Osteocyte (in vitro differentiated cells): ENCODE results near the gene ZNF628. TPM values are rescaled to one million over a fixed set of nuclear protein-coding genes. Genes with fewer than 3 reads are reported as not detected.
A peak's percentile ranks its signal among the peaks of the same experiment; 100 is the strongest.

Experiments used
- DNase-seq: peaks from one replicate; pipeline ENCODE4 v3.0.0; 2021; ENCODE audit warnings: mixed read lengths; ENCODE audit not compliant: unreplicated experiment; ENCODE audit errors: extremely low spot score
- H3K27ac Mint-ChIP-seq: one replicate; pipeline ENCODE4 v1.8.0; 2021; ENCODE audit warnings: mild to moderate bottlenecking, mixed read lengths; ENCODE audit not compliant: unreplicated experiment
- H3K27me3 Mint-ChIP-seq: one replicate; pipeline ENCODE4 v1.8.0; 2021; ENCODE audit warnings: mixed read lengths; ENCODE audit not compliant: unreplicated experiment
- H3K36me3 Mint-ChIP-seq: one replicate; pipeline ENCODE4 v1.8.0; 2021; ENCODE audit warnings: mixed read lengths; ENCODE audit not compliant: unreplicated experiment
- H3K4me1 Mint-ChIP-seq: one replicate; pipeline ENCODE4 v1.8.0; 2021; ENCODE audit warnings: mixed read lengths; ENCODE audit not compliant: unreplicated experiment
- H3K4me3 Mint-ChIP-seq: one replicate; pipeline ENCODE4 v1.8.0; 2021; ENCODE audit warnings: mild to moderate bottlenecking, moderate library complexity, mixed read lengths; ENCODE audit not compliant: unreplicated experiment
- H3K9me3 Mint-ChIP-seq: one replicate; pipeline ENCODE4 v1.8.0; 2021; ENCODE audit warnings: mixed read lengths; ENCODE audit not compliant: unreplicated experiment
- total RNA-seq: library from RNA; stranded (reverse); gene quantifications from 2 replicates; pipeline ENCODE4 v1.2.1, GENCODE V29; 2021
- TF ChIP-seq, protein P1 (sequence below): fragments of 200-600 bp; sonication (generic); IDR thresholded peaks from 2 replicates; pipeline ENCODE4 v1.5.0; 2021; ENCODE audit warnings: antibody characterized with exemption, mild to moderate bottlenecking, moderate library complexity

The ZNF628 gene
- total RNA-seq, 1 donor from 2014 or later = 11.6 TPM

DNA sequence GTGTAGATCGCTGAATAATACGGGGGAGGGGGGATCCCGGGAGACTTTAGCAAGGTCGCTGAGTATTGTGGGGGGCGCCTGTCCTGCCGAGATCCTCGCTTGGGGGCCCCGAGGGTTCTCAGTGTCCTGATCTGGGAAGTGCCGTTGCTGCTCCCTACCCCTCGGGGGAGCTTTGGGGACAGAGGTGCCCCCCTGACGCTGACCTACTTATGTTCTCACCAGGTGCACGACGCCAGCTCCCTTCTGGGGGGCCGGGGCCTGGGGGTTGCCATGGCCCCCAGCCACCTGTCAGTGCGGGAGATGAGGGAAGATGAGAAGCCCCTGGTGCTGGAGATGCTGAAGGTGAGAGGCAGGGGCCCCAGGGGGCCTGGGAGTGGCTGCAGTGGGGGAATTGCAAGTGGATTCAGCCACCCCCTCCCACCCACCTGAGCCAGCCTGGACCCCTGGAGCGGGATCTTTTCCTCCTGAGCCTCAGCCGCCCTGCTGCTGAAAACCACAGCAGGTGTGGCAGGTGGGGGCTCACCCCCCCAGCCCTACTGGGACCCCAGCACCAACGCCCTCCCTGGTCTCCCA is 9.1 kb downstream of the ZNF628 start:
- Mint-ChIP-seq H3K27ac (peak overlapping the region; percentile 82), H3K4me1 (peaks cover 31% of the 10 kb centered on the region), H3K36me3 (no peaks in the 10 kb centered on the region), H3K9me3 (no peaks in the 10 kb centered on the region), H3K4me3 (peak overlapping the region; percentile 75), H3K27me3 (no peaks in the 10 kb centered on the region)
- DNase-seq = no peak
- TF ChIP-seq, protein P1, sequence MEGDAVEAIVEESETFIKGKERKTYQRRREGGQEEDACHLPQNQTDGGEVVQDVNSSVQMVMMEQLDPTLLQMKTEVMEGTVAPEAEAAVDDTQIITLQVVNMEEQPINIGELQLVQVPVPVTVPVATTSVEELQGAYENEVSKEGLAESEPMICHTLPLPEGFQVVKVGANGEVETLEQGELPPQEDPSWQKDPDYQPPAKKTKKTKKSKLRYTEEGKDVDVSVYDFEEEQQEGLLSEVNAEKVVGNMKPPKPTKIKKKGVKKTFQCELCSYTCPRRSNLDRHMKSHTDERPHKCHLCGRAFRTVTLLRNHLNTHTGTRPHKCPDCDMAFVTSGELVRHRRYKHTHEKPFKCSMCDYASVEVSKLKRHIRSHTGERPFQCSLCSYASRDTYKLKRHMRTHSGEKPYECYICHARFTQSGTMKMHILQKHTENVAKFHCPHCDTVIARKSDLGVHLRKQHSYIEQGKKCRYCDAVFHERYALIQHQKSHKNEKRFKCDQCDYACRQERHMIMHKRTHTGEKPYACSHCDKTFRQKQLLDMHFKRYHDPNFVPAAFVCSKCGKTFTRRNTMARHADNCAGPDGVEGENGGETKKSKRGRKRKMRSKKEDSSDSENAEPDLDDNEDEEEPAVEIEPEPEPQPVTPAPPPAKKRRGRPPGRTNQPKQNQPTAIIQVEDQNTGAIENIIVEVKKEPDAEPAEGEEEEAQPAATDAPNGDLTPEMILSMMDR = no peak

DNA sequence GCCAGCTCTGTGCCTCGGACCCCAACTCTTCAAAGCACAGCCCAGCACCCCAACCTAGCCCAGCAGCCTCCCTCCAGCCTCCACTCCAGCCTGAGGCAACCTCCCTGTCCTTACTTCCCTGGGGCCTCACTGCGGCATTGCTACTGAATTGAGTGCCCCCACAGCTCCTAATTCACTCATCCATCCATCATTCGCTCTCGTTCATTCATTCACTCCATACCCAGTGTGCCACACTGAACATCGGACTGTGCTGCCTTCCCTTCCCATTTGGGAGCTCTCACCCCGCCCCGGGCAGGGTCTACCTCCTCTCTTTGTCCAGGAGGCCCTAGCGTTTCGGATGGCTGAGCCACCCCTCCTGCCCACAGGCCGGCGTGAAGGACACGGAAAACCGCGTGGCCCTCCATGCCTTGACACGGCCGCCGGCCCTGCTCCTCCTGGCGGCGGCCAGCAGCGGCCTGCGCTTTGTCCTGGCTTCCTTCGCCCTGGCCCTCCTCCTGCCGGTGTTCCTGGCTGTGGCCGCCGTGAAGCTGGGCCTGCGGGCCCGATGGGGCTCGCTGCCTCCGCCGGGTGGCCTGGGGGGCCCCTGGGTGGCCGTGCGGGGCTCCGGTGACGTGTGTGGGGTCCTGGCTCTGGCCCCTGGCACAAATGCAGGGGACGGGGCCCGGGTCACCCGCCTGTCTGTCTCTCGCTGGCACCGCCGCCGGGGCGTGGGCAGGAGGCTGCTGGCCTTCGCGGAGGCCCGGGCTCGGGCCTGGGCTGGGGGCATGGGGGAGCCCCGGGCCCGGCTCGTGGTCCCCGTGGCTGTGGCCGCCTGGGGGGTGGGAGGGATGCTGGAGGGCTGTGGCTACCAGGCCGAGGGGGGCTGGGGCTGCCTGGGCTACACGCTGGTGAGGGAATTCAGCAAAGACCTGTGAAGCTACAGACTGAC is 9.9 kb downstream of the ZNF628 start:
- H3K9me3 Mint-ChIP-seq = no peaks in the 10 kb centered on the region
- H3K4me3 Mint-ChIP-seq = peak overlapping the region; percentile 68
- TF ChIP-seq, protein P1 = peak; percentile 3
- H3K36me3 Mint-ChIP-seq = no peaks in the 10 kb centered on the region
- no peaks in the 10 kb centered on the region for H3K27me3 Mint-ChIP-seq
- peaks cover 30% of the 10 kb centered on the region for H3K4me1 Mint-ChIP-seq
- H3K27ac Mint-ChIP-seq = peak overlapping the region; percentile 99
- no peak for DNase-seq

DNA sequence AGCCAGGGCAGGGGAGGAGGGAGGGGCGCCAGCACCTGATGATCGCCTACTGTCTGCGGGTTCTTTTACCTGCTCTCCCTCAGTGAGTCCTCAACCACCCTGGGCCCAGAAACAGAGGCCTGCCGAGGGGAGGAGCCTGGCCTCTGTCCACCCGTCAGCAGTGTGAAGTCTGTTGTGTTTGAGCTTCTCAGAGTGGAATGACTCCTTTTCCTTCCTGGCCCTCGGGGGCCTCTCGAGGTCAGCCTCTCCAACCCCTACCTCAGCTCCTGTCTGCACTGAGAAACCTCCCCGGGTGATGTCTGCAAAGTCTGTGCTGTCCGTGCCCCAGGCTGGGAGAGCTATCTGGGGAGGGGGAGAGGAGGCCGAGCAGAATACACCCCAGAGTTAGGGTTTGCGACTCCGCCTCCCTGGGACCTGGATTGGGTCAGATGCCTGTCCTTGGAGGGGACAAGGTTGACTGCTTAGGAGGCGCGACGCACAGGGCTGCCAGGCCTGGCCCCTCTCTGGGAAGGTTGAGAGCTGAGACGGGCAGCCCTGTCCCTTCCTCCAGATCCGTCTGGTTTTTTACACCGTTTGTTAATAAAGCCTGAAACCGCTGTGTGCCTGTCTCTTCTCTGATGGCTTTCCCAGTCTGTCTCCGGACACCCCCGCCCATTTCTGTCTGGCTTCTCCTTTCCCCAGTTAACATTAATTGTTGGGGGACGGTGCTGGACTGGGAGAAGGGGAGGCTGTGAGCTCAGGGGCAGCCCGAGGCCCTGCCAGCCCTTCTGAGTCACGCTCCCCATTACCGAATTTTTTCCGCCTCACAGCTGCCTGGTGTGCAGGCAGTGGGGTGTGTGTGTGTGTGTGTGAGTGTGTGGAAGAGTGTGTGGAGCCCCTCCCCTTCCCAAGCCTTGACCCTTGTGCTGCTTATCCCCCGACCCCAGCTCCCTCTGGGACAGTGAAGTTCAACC is 10.8 kb downstream of the ZNF628 start:
- DNase-seq = peak; percentile 91
- H3K4me1 Mint-ChIP-seq = peaks cover 34% of the 10 kb centered on the region
- H3K36me3 Mint-ChIP-seq = no peaks in the 10 kb centered on the region
- H3K27ac Mint-ChIP-seq = peak overlapping the region; percentile 99
- TF ChIP-seq, protein P1 = no peak
- H3K4me3 Mint-ChIP-seq = peak overlapping the region; percentile 68
- H3K27me3 Mint-ChIP-seq = no peaks in the 10 kb centered on the region
- no peaks in the 10 kb centered on the region for H3K9me3 Mint-ChIP-seq

DNA sequence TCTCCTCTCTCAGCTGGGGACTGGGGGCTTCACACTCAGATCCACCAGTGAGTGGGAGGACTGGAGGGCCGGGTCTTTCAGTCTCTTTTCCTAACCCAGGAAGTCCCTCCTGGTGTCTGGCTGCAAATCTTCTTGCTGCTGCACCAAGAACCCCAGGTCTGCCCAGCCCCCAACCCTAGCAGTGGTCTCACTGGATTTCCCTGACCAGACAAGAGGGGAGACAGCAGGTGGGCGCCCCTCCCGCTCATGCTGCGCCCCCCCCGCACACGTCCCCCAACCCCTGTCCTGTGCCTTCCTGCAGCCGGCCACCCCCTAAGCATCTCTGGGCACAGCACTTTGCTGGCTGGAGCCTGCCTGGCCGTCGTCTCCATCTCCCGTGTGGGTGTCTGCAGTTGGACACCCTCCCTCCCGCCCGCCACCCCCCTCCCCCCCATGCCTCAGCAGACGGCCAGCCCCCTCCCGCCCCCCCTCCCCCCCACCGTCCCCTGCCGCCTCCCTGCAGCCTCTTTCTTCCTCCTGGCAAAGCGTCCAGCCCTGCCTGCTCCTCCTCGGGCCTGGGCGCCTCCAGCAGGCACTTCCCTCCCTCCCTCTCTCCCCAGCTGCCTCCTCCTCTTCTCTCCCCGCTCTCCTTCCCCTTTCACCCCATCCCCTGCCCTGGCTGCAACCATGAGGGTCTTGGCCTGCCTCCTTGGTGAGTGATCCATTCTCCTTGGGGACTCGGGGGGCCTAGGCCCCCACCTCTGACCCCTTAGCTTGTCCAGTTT is 11.7 kb downstream of the ZNF628 start, which contains the start of gene SSC5D:
Gene SSC5D, plus strand, starts transcription at position 513 of the 764 bp plus-strand sequence. Its CDS starts 154 bp downstream, at position 667.
- no peaks in the 10 kb centered on the region for H3K36me3 Mint-ChIP-seq
- peak within 1 kb of the TSS; percentile 99 for H3K27ac Mint-ChIP-seq
- H3K9me3 Mint-ChIP-seq = no peaks in the 10 kb centered on the region
- H3K4me3 Mint-ChIP-seq = peak within 1 kb of the TSS; percentile 68
- TF ChIP-seq, protein P1 = no peak
- H3K27me3 Mint-ChIP-seq = no peaks in the 10 kb centered on the region
- no peak for DNase-seq
- H3K4me1 Mint-ChIP-seq = peaks cover 38% of the 10 kb centered on the region
